Spleen (tissue), 7 donors: Measurements from ENCODE around the gene PSMB1.

Experiments
- POLR2A ChIP-seq, 3 donors: fragments of 450-650 bp; IDR thresholded peaks; one replicate each; pipeline ENCODE4 v1.5.1; 2017; ENCODE audit warnings: antibody characterized with exemption in 3 of 3, mild to moderate bottlenecking in 1 of 3
- POLR2AphosphoS5 ChIP-seq, 3 donors: sonication (generic); formaldehyde crosslinking; IDR thresholded peaks; one replicate each; pipeline ENCODE4 v1.5.1; 2017; ENCODE audit warnings: antibody characterized with exemption in 3 of 3
- TF ChIP-seq, protein P1 (sequence below), 11 experiments: fragments of 200-600 bp in 7 of 11; fragments of 450-650 bp in 4 of 11; sonication (generic) in 4 of 11; IDR thresholded peaks in 8 of 11; conservative IDR thresholded peaks in 3 of 11; 1 replicate in 7 of 11; 2 replicates in 4 of 11; pipeline versions ENCODE4 v1.4.0 to v1.8.0; 2016 to 2021; ENCODE audit warnings: antibody characterized with exemption in 11 of 11, inconsistent platforms in 4 of 11, mild to moderate bottlenecking in 1 of 11
- donor health status: DM: no; HTN: no; CAD: no; lungs with moderate emphysema.
- donor health status: DM: no; HTN: no; CAD: no.
- donor health status: DM: no; HTN: no; CAD: no.

- TF ChIP-seq, protein P1, sequence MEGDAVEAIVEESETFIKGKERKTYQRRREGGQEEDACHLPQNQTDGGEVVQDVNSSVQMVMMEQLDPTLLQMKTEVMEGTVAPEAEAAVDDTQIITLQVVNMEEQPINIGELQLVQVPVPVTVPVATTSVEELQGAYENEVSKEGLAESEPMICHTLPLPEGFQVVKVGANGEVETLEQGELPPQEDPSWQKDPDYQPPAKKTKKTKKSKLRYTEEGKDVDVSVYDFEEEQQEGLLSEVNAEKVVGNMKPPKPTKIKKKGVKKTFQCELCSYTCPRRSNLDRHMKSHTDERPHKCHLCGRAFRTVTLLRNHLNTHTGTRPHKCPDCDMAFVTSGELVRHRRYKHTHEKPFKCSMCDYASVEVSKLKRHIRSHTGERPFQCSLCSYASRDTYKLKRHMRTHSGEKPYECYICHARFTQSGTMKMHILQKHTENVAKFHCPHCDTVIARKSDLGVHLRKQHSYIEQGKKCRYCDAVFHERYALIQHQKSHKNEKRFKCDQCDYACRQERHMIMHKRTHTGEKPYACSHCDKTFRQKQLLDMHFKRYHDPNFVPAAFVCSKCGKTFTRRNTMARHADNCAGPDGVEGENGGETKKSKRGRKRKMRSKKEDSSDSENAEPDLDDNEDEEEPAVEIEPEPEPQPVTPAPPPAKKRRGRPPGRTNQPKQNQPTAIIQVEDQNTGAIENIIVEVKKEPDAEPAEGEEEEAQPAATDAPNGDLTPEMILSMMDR (IDR thresholded peaks at IDR 0.05 in 8 of 11, conservative IDR thresholded peaks at IDR 0.05 in 3 of 11), result no peak
- no peak for TF ChIP-seq POLR2A (IDR thresholded peaks at IDR 0.05)
- TF ChIP-seq POLR2AphosphoS5 (IDR thresholded peaks at IDR 0.05), result no peak
Measured at GRCh38 chr6:170512249-170512648, 40.9 kb downstream of the PSMB1 start.
